Neural cell (in vitro differentiated cells): ENCODE data around the gene QKI.

Experiments
- EP300 ChIP-seq: fragments of 450-650 bp; conservative IDR thresholded peaks from 2 replicates; pipeline ENCODE4 v1.6.1; 2014; ENCODE audit warnings: antibody characterized with exemption, mild to moderate bottlenecking, moderate library complexity; ENCODE audit not compliant: poor library complexity, severe bottlenecking
- EZH2 ChIP-seq: fragments of 200-600, 300-800 bp; shearing (Covaris generic), sonication (generic); IDR thresholded peaks from 2 replicates; pipeline ENCODE4 v1.6.1; 2014; ENCODE audit warnings: antibody characterized with exemption, low read length, borderline replicate concordance, mild to moderate bottlenecking; ENCODE audit not compliant: insufficient read depth, poor library complexity, severe bottlenecking
- POLR2AphosphoS5 ChIP-seq: IDR thresholded peaks from 2 replicates; pipeline ENCODE4 v1.6.1; 2012
- RAD21 ChIP-seq: fragments of 450-650 bp; conservative IDR thresholded peaks from 2 replicates; pipeline ENCODE4 v1.6.1; 2014; ENCODE audit warnings: antibody characterized with exemption, mild to moderate bottlenecking, moderate library complexity
- TAF1 ChIP-seq: IDR thresholded peaks from 2 replicates; pipeline ENCODE4 v1.6.1; 2012; ENCODE audit warnings: low read depth
- TF ChIP-seq, protein P1 (sequence below): fragments of 450-650 bp; IDR thresholded peaks from 2 replicates; pipeline ENCODE4 v1.5.1; 2014; ENCODE audit warnings: antibody characterized with exemption, mild to moderate bottlenecking, moderate library complexity; ENCODE audit not compliant: poor library complexity, severe bottlenecking
- TF ChIP-seq, protein P2 (sequence below): IDR thresholded peaks from 2 replicates; pipeline ENCODE4 v1.6.1; 2012; ENCODE audit warnings: borderline replicate concordance

DNA sequence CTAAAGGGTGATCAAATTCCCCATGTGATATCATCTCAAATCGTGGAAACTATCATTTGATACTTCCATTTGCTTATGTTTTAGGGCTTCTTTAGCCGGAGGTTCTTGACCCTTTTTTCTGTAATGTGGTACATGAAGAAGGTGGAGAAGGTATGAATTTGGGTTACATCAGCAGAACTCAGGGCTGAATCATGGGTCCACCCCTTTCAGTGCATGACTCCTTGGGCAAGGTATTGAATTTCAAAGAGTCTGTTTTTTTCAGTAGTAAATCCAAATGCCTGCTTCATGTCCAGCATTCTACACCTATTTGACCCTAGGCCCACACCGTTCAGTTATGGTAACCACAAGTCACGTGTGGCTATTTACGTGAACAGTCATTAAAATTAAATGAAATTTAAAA, 30.6 kb upstream of the QKI start:
- no peak for TF ChIP-seq RAD21
- TF ChIP-seq, protein P1, sequence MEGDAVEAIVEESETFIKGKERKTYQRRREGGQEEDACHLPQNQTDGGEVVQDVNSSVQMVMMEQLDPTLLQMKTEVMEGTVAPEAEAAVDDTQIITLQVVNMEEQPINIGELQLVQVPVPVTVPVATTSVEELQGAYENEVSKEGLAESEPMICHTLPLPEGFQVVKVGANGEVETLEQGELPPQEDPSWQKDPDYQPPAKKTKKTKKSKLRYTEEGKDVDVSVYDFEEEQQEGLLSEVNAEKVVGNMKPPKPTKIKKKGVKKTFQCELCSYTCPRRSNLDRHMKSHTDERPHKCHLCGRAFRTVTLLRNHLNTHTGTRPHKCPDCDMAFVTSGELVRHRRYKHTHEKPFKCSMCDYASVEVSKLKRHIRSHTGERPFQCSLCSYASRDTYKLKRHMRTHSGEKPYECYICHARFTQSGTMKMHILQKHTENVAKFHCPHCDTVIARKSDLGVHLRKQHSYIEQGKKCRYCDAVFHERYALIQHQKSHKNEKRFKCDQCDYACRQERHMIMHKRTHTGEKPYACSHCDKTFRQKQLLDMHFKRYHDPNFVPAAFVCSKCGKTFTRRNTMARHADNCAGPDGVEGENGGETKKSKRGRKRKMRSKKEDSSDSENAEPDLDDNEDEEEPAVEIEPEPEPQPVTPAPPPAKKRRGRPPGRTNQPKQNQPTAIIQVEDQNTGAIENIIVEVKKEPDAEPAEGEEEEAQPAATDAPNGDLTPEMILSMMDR: no peak
- TF ChIP-seq, protein P2, sequence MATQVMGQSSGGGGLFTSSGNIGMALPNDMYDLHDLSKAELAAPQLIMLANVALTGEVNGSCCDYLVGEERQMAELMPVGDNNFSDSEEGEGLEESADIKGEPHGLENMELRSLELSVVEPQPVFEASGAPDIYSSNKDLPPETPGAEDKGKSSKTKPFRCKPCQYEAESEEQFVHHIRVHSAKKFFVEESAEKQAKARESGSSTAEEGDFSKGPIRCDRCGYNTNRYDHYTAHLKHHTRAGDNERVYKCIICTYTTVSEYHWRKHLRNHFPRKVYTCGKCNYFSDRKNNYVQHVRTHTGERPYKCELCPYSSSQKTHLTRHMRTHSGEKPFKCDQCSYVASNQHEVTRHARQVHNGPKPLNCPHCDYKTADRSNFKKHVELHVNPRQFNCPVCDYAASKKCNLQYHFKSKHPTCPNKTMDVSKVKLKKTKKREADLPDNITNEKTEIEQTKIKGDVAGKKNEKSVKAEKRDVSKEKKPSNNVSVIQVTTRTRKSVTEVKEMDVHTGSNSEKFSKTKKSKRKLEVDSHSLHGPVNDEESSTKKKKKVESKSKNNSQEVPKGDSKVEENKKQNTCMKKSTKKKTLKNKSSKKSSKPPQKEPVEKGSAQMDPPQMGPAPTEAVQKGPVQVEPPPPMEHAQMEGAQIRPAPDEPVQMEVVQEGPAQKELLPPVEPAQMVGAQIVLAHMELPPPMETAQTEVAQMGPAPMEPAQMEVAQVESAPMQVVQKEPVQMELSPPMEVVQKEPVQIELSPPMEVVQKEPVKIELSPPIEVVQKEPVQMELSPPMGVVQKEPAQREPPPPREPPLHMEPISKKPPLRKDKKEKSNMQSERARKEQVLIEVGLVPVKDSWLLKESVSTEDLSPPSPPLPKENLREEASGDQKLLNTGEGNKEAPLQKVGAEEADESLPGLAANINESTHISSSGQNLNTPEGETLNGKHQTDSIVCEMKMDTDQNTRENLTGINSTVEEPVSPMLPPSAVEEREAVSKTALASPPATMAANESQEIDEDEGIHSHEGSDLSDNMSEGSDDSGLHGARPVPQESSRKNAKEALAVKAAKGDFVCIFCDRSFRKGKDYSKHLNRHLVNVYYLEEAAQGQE: no peak
- TF ChIP-seq EZH2: no peak
- no peak for TF ChIP-seq EP300
- no peak for TF ChIP-seq POLR2AphosphoS5
- TF ChIP-seq TAF1: no peak
